Measurements from ENCODE around the gene TUNAR.
"Not testable (repeated sequence)": the region's sequence is repeated elsewhere in the genome, so short reads cannot be mapped to it uniquely, and the experiment has no call there.

The TUNAR gene

GRCh38 chr14:95920769-95921438, 44.3 kb downstream of the TUNAR start:
- no peak for FAIRE-seq

- no peak for FAIRE-seq
These were observed 45.4 kb downstream of the TUNAR start for GRCh38 chr14:95922080-95922479.

- no peak for FAIRE-seq
These were observed 52.1 kb downstream of the TUNAR start for GRCh38 chr14:95928751-95929150.

- no peak for FAIRE-seq
These were observed 54.8 kb downstream of the TUNAR start for GRCh38 chr14:95931384-95931783.

GRCh38 chr14:95935228-95935822, 58.7 kb downstream of the TUNAR start:
- no peak for FAIRE-seq

- no peak for FAIRE-seq
These were observed 59.4 kb downstream of the TUNAR start for GRCh38 chr14:95936041-95936440.

GRCh38 chr14:95939335-95939734, 62.7 kb downstream of the TUNAR start:
- no peak for FAIRE-seq

GRCh38 chr14:95941897-95942296, 65.3 kb downstream of the TUNAR start:
- no peak for FAIRE-seq

GRCh38 chr14:95943699-95944098, 67.1 kb downstream of the TUNAR start:
- FAIRE-seq, result no peak

- no peak for FAIRE-seq
These were observed 67.8 kb downstream of the TUNAR start for GRCh38 chr14:95944462-95944861.

GRCh38 chr14:95946867-95947266, 70.2 kb downstream of the TUNAR start:
- no peak for FAIRE-seq

GRCh38 chr14:95948558-95948981, 71.9 kb downstream of the TUNAR start:
- no peak for FAIRE-seq

GRCh38 chr14:95951359-95951758, 74.7 kb downstream of the TUNAR start:
- FAIRE-seq, result no peak

- FAIRE-seq, result no peak
These were observed 76.6 kb downstream of the TUNAR start for GRCh38 chr14:95953111-95953724.

- FAIRE-seq, result no peak
These were observed 80.2 kb downstream of the TUNAR start for GRCh38 chr14:95956601-95957460.

- no peak for FAIRE-seq
These were observed 81.5 kb downstream of the TUNAR start for GRCh38 chr14:95958105-95958504.

- no peak for FAIRE-seq
These were observed 82.7 kb downstream of the TUNAR start for GRCh38 chr14:95959317-95959716.

GRCh38 chr14:95961481-95961880, 84.8 kb downstream of the TUNAR start:
- FAIRE-seq, result no peak

GRCh38 chr14:95964901-95965300, 88.3 kb downstream of the TUNAR start:
- no peak for FAIRE-seq

GRCh38 chr14:95968048-95968447, 91.4 kb downstream of the TUNAR start:
- not testable (repeated sequence) for FAIRE-seq

Measured in TTC549 (cell line).